Uterus (tissue), 2 donors: ENCODE results near the gene KCNT2.

ENCODE experiments used
- POLR2A ChIP-seq, 2 donors: fragments of 450-650 bp; IDR thresholded peaks; one replicate each; pipeline ENCODE4 v1.6.1; 2016; ENCODE audit warnings: antibody characterized with exemption in 2 of 2, mild to moderate bottlenecking in 1 of 2, moderate library complexity in 1 of 2
- TF ChIP-seq, protein P1 (sequence below), 4 experiments: fragments of 200-600 bp in 2 of 4; fragments of 450-650 bp in 2 of 4; sonication (generic) in 2 of 4; IDR thresholded peaks; one replicate each; pipeline ENCODE4 v1.5.1; 2016 to 2019; ENCODE audit warnings: antibody characterized with exemption in 4 of 4, mild to moderate bottlenecking in 2 of 4, moderate library complexity in 1 of 4

DNA sequence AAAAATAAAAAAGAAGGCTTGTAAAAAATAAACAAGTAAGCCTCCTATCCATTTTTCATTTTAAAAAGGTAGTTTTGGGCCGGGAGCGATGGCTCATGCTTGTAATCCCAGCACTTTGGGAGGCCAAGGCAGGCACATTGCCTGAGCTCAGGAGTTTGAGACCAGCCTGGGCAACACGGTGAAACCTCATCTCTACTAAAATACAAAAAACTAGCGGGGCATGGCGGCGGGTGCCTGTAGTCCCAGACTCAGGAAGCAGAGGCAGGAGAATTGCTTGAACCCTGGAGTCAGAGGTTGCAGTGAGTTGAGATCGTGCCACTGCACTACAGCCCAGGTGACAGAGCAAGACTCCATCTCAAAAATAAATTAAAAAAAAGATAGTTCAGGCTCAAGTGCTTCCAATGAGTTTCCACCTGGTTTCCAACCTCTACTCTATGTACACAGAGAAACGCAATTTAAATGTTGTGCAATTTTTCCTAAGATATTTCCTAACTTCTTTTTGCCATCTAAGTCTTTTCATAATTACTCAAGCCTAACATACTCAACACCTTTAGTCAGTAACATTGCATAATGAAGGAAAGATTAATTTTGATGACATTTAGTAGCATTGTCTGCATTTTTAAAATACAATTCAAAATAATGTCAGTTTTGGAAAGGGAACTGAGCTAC, 106.3 kb downstream of the KCNT2 start:
- TF ChIP-seq, protein P1, sequence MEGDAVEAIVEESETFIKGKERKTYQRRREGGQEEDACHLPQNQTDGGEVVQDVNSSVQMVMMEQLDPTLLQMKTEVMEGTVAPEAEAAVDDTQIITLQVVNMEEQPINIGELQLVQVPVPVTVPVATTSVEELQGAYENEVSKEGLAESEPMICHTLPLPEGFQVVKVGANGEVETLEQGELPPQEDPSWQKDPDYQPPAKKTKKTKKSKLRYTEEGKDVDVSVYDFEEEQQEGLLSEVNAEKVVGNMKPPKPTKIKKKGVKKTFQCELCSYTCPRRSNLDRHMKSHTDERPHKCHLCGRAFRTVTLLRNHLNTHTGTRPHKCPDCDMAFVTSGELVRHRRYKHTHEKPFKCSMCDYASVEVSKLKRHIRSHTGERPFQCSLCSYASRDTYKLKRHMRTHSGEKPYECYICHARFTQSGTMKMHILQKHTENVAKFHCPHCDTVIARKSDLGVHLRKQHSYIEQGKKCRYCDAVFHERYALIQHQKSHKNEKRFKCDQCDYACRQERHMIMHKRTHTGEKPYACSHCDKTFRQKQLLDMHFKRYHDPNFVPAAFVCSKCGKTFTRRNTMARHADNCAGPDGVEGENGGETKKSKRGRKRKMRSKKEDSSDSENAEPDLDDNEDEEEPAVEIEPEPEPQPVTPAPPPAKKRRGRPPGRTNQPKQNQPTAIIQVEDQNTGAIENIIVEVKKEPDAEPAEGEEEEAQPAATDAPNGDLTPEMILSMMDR (IDR thresholded peaks at IDR 0.05) = no peak
- no peak for TF ChIP-seq POLR2A (IDR thresholded peaks at IDR 0.05)
